HG03097 (cell line): ENCODE data around the gene DNALI1.
A peak's percentile ranks its signal among the peaks of the same experiment; 100 is the strongest.
"Not testable (repeated sequence)": the region's sequence is repeated elsewhere in the genome, so short reads cannot be mapped to it uniquely, and the experiment has no call there.

Experiments used
- ATAC-seq: cut with Tn5 transposase; IDR thresholded peaks from one replicate; pipeline ENCODE4 v1.9.1; 2021; ENCODE audit not compliant: unreplicated experiment, low FRiP score

The DNALI1 gene

DNA sequence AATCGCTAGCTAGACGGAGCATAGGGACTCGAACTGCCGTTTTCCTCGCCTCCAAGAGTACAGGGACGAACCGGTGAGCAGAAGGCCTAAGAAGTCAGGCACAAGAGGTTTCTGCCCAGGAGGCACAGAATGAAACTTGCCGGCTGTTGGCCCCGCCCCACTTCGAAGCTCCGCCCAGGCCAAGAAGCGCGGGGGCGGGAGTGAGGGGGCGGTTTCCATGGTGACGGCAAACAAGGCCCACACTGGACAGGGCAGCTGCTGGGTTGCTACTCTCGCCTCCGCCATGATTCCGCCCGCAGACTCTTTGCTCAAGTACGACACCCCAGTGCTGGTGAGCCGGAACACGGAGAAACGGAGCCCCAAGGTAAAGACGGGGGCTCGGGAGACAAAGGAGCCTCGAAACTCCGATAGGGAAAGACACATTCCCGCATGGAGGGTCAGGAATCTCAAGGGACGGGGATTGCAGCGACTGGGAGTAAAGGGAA is at the start of gene DNALI1:
Gene DNALI1 (plus strand): TSS at position 229 of the 485 bp plus-strand sequence. CDS start 55 bp downstream, at position 284.
- ATAC-seq, result no peak

DNA sequence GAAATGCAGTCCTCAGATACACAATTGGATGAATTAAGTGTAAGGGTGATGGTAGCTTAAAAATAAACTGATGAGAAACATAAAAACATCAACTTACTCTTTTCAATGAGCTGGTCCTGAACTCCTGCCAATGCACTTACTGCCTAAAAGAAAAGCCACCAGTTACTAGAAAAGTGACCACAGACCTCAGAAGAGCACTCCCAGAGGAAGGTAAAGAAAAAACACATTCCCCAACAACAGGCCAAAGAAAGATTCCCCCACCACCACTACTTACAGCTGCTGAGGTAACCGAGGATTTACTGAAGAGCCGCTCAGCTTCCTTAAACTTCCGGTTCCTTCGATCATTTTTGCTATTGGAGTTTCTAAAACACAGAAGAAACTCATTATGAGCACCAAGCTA is 47.6 kb upstream of the DNALI1 start:
- ATAC-seq, result no peak

DNA sequence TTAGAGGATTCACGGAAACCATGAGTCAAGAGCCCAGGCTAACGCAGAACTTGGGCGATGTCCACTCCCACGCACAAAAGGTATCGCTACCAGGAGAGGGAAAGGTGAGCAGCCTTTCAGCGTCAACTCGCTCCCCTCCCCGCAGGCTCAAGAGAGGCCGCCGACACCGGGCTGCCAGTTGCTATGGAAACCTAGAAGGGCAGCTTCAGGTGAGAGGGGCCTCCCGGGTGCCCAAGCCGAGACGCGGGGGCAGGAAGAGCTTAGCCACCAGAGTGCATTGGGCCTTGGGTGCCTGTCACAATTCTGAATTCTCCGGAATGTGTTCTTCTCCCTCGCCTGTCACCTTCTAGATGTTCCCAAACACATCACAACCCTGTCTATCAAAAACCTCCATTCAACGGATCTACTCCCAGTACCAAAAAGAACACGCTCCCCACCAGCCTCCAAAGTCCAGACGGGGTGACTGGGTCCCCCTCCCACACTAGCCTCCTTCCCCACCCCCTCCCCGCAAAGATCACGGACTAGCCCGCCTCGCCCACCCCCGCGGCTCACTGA is 42.9 kb upstream of the DNALI1 start:
- ATAC-seq, result no peak

DNA sequence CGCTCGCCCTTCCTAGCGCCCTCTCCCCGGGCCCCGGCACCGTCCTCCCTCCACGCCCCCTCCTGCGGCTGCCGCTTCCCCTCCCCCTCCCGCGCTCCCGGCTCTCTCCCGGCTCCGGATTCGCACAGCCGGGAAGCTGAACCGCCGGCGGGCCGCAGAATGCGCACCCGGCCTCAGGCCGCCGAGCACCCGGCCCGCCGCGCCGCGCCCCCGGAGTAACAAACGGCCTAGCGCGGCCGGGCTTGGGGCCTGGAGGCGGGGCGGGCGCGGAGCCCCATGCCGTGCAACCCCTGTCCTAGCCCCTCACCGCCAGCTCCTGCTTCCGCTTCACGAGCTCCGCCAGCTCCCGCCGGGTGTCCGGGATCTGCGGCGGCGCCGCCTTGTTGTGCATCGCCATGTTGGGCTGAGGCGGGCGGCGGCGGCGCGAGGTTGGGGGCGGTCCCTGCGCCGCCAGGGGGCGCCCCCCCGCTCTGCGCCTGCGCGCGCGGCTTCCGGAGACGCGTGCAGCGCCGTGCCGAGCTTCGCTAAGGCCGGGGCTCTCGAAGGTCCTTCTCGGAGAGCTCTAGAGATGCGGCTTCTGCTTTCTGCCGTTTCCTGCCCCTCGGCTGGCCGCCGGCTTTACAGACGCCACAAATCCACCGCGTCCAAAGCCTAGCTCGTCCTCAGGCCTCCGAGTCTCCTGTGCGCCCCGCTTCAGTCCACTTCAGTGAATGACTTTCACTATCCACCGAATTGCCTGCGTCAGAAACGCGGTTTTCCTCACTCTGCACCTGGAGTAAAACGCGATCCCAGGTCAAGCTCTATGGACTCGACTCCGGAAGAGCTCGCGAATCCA is 42.2 kb upstream of the DNALI1 start, which contains the start of gene MEAF6:
Gene MEAF6 (minus strand): TSS at position 417 of the 835 bp plus-strand sequence. CDS start 20 bp downstream, at position 397.
- ATAC-seq, result peak; percentile 82

DNA sequence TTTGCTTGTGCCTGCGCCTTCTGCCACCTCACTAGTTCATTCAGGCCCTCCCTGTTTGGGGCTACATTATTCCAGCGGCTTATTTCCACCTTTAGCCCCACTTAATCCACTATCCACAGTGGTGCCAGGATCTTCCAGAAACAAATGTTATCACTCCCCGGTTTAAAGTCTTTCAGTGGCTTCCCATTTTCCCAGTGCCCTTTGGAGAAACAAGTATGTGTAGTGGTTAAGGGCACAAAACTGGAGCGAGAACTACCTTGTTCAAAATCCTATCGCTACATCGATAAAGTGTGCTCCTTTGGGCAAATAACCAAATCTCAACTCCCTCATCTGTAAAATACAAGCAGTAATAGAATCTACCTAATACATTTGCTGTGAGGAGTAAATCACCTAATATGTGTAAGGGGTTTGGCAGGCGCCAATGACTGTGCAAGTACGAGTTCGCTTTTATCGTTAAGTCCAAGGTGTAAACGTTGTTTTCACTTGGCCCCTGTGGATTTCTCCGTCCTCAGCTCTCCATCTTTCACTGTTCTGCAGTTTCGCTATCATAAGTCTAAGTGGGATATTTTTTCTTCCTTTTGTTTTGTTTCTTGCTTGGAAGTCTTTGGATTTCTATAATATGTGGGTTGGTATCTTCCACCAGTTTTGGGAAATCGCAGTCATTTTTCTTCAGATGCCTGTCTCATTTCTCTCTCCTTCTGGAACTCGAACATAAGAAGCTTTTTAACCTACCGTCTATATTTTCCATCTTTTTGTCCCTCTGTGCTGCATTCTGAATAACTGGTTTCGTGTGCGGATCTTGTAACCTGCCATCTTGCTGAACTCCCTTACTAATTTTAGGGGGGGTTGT is 41.3 kb upstream of the DNALI1 start:
- ATAC-seq, result no peak

DNA sequence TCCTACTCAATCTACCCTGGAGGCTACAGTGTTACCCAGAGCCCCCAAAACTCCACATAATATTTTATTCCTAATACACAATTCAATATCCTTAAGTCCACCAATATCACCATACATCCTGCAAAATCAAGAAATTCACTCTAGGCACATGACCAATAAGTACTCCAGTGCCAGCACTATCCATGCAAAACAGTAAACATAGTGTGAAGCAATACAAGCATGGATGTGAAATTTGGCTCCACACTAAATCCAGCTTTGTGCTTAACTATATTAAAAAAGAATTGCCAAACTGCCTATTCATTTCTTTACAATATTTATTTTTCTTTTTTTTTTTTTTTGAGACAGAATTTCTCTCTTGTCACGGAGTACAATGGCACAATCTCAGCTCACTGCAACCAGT is 39.2 kb upstream of the DNALI1 start:
- no peak for ATAC-seq

DNA sequence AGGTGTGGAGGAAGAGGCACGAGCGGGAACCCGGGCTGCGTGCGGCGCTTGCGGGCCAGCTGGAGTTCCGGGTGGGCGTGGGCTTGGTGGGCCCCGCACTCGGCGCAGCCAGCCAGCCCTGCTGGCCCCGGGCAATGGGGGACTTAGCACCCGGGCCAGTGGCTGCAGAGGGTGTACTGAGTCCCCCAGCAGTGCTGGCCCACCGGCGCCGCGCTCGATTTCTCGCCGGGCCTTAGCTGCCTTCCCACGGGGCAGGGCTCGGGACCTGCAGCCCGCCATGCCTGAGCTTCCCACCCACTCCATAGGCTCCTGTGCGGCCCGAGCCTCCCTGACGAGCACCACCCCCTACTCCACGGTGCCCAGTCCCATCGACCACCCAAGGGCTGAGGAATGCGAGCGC is 38.5 kb upstream of the DNALI1 start:
- not testable (repeated sequence) for ATAC-seq

DNA sequence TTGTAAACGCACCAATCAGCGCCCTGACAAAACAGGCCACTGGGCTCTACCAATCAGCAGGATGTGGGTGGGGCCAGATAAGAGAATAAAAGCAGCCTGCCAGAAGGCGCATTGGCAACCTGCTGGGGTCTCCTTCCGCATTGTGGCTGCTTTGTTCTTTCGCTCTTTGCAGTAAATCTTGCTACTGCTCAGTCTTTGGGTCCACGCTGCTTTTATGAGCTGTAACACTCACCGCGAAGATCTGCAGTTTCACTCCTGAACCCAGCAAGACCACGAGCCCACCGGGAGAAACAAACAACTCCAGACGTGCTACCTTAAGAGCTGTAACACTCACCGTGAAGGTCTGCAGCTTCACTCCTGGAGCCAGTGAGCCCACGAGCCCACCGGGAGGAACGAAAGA is 37.8 kb upstream of the DNALI1 start:
- ATAC-seq, result not testable (repeated sequence)

DNA sequence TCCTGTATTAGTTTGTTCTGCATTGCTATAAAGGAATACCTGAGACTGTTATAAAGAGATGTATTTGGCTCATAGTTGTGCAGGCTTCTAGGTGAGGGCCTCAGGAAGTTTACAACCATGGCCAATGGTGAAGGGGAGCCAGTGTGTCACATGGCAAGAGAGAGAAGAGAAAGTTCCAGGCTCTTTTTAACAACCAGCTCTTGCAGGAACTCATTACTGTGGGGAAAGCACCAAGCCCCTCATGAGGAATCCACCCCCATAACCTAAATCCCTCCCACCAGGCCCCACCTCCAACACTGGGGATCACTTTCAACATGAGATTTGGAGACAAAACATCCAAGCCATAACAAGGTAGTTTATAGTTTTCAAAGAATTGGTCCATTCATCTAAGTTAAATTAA is 37.1 kb upstream of the DNALI1 start:
- ATAC-seq, result no peak

DNA sequence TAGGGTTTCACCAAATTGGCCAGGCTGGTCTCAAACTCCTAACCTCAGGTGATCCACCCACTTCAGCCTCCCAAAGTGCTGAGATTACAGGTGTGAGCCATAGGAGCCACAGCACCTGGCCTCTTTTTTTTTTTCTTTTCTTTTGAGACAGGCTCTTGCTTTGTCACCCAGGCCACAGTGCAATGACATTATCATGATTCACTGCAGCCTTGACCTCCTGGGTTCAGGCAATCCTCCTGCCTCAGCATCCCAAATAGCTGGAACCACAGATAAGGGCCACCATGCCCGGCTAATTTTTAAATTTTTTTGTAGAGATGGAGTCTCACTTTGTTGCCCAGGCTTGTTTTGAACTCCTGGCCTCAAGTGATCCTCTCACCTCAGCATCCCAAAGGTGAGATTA is 26.9 kb upstream of the DNALI1 start:
- ATAC-seq, result not testable (repeated sequence)

DNA sequence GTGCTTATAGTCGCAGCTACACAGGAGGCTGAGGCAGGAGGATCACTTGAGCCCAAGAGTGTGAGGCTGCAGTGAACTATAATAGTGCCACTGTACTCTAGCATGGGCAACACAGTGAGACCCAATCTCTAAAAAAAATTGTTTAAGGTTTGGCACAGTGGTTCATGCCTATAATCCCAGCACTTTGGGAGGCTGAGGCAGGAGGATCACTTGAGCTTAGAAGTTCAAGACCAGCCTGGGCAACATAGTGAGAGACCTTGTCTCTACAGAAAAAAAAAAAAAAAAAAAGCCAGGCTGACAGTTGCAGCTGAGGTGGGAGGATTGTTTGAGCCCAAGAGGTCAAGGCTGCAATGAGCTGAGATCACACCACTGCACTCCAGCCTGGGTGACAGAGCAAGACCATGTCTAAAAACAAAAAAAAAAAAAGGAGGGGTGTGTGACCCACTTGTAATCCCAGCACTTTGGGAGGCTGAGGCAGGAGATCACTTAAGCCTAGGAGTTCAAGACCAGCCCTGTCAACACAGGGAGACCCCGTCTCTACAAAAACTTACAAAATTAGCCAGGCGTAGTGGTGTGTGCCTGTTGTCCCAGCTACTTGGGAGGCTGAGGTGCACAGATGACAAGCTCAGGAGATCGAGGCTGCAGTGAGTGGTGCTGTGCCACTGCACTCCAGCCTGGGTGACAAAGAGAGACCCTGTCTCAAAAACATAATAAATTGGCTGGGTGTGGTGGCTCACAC is 24.2 kb upstream of the DNALI1 start:
- ATAC-seq, result not testable (repeated sequence)

DNA sequence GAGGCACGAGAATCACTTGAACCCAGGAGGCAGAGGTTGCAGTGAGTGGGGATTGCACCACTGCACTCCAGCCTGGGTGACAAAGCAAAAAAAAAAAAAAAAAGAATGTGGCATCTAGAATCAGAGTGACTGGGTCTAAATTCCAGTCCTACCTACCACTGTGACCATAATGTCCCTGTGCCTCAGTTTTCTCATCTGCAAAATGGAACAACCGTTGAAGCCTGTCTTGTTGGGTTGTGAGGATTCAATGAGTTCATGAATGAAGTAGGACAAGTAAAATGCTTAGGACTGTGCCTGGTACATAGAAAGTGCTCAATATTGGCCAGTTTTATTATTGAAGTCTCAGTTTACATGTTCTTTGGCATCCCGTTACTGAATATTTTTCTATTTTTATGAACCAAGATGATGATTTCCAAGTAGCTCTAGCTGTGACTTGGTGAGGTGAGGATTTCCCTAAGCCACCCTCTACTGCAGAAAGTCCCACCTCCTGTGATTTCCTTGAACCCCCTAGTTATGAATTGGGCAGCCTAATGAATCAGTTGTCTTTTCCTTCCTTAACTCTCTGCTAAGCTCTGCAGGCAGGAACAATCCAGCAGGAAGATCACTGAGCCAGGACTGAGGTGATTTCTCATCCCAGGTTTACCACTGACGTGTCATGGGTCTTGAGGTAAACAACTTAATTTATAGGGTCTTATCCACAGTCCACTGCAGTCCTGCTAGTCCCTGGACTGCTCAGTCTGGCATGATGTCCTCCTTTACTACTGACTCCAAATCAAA is 23.2 kb upstream of the DNALI1 start:
- no peak for ATAC-seq

DNA sequence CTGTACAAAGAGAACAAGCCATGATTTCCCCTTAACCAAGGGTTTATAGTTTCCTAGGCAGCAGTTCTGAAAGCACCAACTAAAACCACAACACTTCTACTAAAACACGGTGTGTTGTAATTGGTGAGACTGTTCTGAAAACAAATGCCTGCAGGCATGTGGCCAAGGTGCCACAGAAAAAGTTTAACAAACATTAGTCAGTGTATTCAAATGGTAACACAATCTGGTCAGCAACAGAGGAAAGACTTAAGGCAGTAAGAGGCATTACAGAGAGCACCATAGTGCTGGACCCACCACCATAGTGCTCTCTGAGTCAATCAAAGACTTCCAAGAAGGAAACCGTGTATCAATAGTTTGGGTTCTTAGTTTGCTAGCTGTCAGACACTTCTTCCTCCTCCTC is 19.4 kb upstream of the DNALI1 start:
- no peak for ATAC-seq

DNA sequence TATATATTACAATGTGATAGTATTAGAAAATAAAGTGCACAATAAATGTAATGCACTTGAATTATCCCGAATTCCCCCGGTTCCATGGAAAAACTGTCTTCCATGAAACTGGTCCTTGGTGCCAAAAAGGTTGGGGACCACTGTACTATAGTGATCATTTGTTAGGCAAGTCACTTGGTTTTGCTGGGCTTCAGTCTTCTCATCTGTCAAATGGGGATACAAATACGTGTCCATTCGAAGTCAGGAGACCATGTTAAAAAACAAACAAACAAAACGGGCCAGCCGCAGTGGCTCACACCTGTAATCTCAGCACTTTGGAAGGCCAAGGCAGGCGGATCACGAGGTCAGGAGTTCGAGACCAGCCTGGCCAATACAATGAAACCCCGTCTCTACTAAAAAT is 17.6 kb upstream of the DNALI1 start:
- ATAC-seq, result not testable (repeated sequence)

DNA sequence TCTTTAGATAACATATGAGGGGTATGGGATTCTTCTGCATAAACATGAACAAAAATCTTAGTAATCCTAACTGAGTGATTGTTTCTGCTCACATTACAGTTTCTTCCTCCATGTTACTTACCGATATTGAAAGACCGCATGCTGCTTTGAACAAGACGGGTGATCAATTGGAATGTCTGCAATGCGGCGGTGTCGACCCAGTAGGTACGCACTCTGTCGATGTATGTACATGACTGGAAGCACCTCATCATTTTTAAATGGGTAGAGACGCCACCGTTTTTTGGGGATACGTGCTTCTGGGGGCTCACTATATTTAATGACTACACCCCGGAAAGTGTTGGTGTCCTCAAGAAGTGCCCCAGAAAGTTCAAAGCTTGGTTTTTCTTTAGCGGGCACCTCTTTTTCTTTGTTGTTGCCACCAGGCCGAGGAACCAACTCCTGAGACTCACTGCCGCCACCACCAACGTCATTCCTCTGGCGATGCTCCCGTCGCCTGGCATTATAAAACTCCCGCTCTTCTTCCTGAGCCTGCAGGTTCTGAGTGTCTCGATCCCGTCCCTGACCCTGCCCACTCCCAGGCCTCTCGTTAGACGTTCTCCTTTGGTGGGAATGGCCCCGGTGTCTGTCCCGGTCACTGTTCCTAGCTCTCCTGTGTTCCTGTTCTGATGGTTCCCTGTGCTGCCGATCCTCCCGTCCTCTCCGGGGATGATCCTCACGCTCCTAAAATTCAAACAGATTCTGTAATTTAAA is 16.5 kb upstream of the DNALI1 start:
- ATAC-seq, result no peak

DNA sequence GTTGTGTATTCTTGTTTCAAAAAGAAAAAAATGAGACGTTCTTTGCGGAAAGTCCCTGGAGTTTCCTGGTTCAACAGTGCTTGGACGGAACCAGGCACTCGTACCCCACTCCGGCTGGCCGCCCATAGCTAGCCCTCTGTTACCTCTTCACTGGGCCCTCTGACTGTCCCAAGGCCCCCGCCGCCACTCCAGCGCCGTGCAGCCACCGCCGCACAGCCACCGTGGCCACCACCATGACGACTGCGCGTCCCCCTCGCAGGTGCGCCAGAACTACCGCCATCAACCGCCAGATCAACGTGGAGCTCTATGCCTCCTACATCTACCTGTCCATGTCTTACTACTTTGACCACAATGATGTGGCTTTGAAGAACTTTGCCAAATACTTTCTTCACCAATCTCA is 12.2 kb upstream of the DNALI1 start:
- ATAC-seq, result no peak

DNA sequence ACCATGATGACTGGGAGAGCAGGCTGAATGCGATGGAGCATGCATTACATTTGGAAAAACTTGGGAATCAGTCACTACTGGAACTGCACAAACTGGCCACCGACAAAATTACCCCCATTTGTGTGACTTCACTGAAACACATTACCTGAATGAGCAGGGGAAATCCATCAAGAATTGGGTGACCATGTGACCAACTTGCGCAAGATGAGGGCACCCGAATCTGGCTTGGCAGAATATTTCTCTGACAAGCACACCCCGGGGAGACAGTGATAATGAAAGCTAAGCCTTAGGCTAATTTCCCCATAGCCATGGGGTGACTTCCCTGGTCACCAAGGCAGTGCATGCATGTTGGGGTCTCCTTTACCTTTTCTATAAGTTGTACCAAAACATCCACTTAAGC is 11.7 kb upstream of the DNALI1 start:
- no peak for ATAC-seq

DNA sequence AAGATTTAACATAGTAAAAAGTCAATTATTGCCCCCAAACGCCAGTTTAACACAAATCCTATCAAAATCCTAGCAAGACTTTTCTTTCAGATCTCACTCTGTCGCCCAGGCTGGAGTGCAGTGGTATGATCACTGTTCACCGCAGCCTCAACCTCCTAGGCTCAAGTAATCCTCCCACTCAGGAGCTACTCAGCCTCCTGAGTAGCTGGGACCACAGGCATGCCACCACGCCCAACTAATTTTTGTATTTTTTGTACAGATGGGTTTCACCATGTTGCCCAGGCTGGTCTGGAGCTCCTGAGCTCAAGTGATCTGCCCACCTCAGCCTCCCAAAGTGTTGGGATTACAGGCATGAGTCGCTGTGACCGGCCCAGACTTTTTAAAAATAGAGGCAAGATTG is 7.4 kb upstream of the DNALI1 start:
- ATAC-seq, result no peak

DNA sequence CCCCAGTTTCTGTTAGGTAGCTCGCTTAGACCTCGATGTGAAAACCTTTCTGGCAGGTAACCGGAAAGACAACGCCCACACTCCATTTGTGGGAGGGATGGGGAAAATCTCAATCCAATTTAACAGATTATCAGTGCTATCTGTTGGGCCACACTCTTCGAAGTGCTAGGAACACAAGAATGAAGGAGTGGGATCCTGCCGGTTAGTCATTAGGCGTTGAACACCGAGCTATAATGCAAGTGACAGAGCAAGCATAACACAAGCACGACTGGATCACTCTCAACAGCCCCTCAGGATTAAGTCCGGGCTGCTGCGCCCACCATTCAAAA is 3.2 kb upstream of the DNALI1 start:
- ATAC-seq, result no peak
